Fibroblast of lung (primary cell): Measurements from ENCODE around the gene MICAL2. TPM values are rescaled to one million over a fixed set of nuclear protein-coding genes. Genes with fewer than 3 reads are reported as not detected.

ENCODE experiments used
- DNase-seq, 2 donors: peaks; one replicate each; pipeline versions ENCODE4 v3.0.0 to v3.0.0-alpha.2; 2010; ENCODE audit warnings: low read depth in 2 of 2
- H2AFZ ChIP-seq: 2 replicates; pipeline ENCODE4 v1.5.1; 2012; ENCODE audit warnings: low read length, control low read depth, inconsistent platforms
- H3K27ac ChIP-seq: 2 replicates; pipeline ENCODE4 v1.5.1; 2011; ENCODE audit warnings: low read length, control low read depth; ENCODE audit not compliant: insufficient read depth
- H3K27me3 ChIP-seq: 2 replicates; pipeline ENCODE4 v1.5.1; 2011; ENCODE audit warnings: mild to moderate bottlenecking, low read length; ENCODE audit not compliant: control insufficient read depth, insufficient read depth
- H3K36me3 ChIP-seq: 2 replicates; pipeline ENCODE4 v1.5.1; 2011; ENCODE audit warnings: low read length; ENCODE audit not compliant: control insufficient read depth, insufficient read depth
- H3K4me1 ChIP-seq: 2 replicates; pipeline ENCODE4 v1.5.1; 2011; ENCODE audit warnings: low read length; ENCODE audit not compliant: control insufficient read depth, insufficient read depth; ENCODE audit errors: extremely low read depth
- H3K4me2 ChIP-seq: 2 replicates; pipeline ENCODE4 v1.5.1; 2011; ENCODE audit warnings: low read length, control low read depth; ENCODE audit not compliant: insufficient read depth; ENCODE audit errors: extremely low read depth
- H3K4me3 ChIP-seq, 4 experiments: fragments of 200-600 bp in 1 of 4; sonication (generic) in 1 of 4; replicated peaks in 1 of 4; 2 replicates each; pipeline ENCODE4 v1.5.1; 2011 to 2016; ENCODE audit warnings: low read length in 4 of 4, low read depth in 3 of 4, mild to moderate bottlenecking in 3 of 4, control low read depth in 2 of 4, inconsistent platforms in 1 of 4, mixed read lengths in 1 of 4; ENCODE audit not compliant: insufficient read depth in 1 of 4; ENCODE audit errors: control extremely low read depth in 1 of 4
- H3K79me2 ChIP-seq: 2 replicates; pipeline ENCODE4 v1.5.1; 2012; ENCODE audit warnings: mild to moderate bottlenecking, low read length, inconsistent platforms; ENCODE audit not compliant: control insufficient read depth, insufficient read depth
- H3K9ac ChIP-seq: 2 replicates; pipeline ENCODE4 v1.5.1; 2011; ENCODE audit warnings: mild to moderate bottlenecking, low read length, control low read depth; ENCODE audit not compliant: insufficient read depth
- H3K9me3 ChIP-seq: 2 replicates; pipeline ENCODE4 v1.5.1; 2012; ENCODE audit warnings: low read depth, low read length; ENCODE audit not compliant: control insufficient read depth, insufficient read depth
- H4K20me1 ChIP-seq: 2 replicates; pipeline ENCODE4 v1.5.1; 2011; ENCODE audit warnings: low read length; ENCODE audit not compliant: control insufficient read depth, insufficient read depth; ENCODE audit errors: extremely low read depth
- EZH2 ChIP-seq: IDR thresholded peaks from 2 replicates; pipeline ENCODE4 v1.5.1; 2012; ENCODE audit warnings: low read length, control low read depth, mild to moderate bottlenecking; ENCODE audit errors: missing control alignments
- polyA plus RNA-seq, 2 donors: library from polyadenylated mRNA; depleted of rRNA in 1 of 2; stranded (reverse) in 1 of 2; unstranded in 1 of 2; fragments of >200 nt; gene quantifications; 2 replicates each; pipeline ENCODE4 v1.2.1, GENCODE V29; 2011 to 2012; ENCODE audit warnings: missing spikeins in 1 of 2
- total RNA-seq: library from RNA; depleted of rRNA; stranded (reverse); fragments of >200 nt; gene quantifications from 2 replicates; pipeline ENCODE4 v1.2.1, GENCODE V29; 2014
- TF ChIP-seq, protein P1 (sequence below), 2 donors: IDR thresholded peaks in 1 of 2; conservative IDR thresholded peaks in 1 of 2; 1 replicate in 1 of 2; 2 replicates in 1 of 2; pipeline ENCODE4 v1.5.1; 2011 to 2012; ENCODE audit warnings: low read length in 2 of 2, control low read depth in 1 of 2, inconsistent platforms in 1 of 2, low read depth in 1 of 2, mild to moderate bottlenecking in 1 of 2

MICAL2 gene
- total and polyA plus RNA-seq, 2 donors (not counting 1 experiment from before 2014, with no cell fraction given) = 78.5 to 275 TPM

DNA sequence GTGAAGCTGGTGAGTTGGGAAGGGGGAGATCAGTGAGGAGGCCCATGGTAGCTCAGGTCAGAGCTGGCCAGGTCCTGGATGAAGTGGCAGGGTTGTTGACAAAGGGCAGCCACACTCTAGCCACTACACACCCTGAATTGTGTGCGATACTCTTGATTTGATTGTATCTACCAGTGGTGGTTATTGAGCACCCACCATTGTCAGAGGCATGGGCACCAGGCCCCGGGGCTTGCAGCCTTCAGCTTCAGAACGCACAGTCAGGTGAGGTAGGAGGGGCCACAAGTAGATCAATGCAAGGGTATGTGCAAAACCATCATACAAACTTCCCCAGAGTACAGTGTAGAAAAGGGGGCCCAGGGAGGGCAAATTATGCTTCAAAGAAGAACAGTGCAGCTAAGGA, 38.1 kb downstream of the MICAL2 start:
- Histone ChIP-seq H3K79me2 (peaks cover 53% of the 10 kb centered on the region), H3K4me1 (peaks cover 11% of the 10 kb centered on the region), H4K20me1 (no peaks in the 10 kb centered on the region), H3K36me3 (peaks cover 7% of the 10 kb centered on the region), H3K4me2 (no peak overlapping the region), H3K9me3 (no peaks in the 10 kb centered on the region), H3K4me3 (no peak overlapping the region), H3K27ac (no peak overlapping the region), H3K9ac (no peak overlapping the region), H3K27me3 (no peaks in the 10 kb centered on the region), H2AFZ (no peak overlapping the region)
- no peak for DNase-seq
- TF ChIP-seq, protein P1, sequence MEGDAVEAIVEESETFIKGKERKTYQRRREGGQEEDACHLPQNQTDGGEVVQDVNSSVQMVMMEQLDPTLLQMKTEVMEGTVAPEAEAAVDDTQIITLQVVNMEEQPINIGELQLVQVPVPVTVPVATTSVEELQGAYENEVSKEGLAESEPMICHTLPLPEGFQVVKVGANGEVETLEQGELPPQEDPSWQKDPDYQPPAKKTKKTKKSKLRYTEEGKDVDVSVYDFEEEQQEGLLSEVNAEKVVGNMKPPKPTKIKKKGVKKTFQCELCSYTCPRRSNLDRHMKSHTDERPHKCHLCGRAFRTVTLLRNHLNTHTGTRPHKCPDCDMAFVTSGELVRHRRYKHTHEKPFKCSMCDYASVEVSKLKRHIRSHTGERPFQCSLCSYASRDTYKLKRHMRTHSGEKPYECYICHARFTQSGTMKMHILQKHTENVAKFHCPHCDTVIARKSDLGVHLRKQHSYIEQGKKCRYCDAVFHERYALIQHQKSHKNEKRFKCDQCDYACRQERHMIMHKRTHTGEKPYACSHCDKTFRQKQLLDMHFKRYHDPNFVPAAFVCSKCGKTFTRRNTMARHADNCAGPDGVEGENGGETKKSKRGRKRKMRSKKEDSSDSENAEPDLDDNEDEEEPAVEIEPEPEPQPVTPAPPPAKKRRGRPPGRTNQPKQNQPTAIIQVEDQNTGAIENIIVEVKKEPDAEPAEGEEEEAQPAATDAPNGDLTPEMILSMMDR (conservative IDR thresholded peaks at IDR 0.05 in 1 of 2, IDR thresholded peaks at IDR 0.05 in 1 of 2; ENCODE audit: low read depth in 1 of 2, low read length in 2 of 2) = no peak
- no peak for TF ChIP-seq EZH2

DNA sequence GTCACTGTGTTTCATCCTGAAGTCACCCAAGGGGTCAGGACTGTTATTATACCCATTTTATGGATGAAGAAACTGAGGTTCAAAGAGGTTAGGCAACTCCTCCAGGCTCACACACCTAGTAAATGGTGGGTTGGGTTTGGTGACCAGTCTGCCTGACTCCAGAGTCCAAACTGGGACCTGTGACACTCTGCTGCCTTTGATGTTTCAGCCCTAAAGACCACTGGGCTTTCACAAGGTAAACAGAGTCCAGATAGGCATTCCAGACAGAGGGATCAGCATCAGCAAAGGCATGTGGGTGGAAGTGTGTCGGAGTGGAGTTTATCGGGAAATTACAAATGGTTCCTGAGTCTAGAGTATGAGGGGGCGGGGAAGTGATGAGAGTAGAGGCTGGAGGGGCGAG, 38.5 kb downstream of the MICAL2 start:
- no peak overlapping the region for H2AFZ ChIP-seq
- H3K79me2 ChIP-seq = peaks cover 52% of the 10 kb centered on the region
- TF ChIP-seq, protein P1 (conservative IDR thresholded peaks at IDR 0.05 in 1 of 2, IDR thresholded peaks at IDR 0.05 in 1 of 2; ENCODE audit: low read depth in 1 of 2, low read length in 2 of 2) = no peak
- TF ChIP-seq EZH2 = no peak
- no peaks in the 10 kb centered on the region for H3K9me3 ChIP-seq
- no peak overlapping the region for H3K9ac ChIP-seq
- H3K27ac ChIP-seq = no peak overlapping the region
- H4K20me1 ChIP-seq = no peaks in the 10 kb centered on the region
- H3K36me3 ChIP-seq = peaks cover 7% of the 10 kb centered on the region
- H3K27me3 ChIP-seq = no peaks in the 10 kb centered on the region
- DNase-seq = peak in 1 of 2 donors; percentile 44
- H3K4me3 ChIP-seq = no peak overlapping the region
- H3K4me2 ChIP-seq = no peak overlapping the region
- H3K4me1 ChIP-seq = peaks cover 8% of the 10 kb centered on the region

DNA sequence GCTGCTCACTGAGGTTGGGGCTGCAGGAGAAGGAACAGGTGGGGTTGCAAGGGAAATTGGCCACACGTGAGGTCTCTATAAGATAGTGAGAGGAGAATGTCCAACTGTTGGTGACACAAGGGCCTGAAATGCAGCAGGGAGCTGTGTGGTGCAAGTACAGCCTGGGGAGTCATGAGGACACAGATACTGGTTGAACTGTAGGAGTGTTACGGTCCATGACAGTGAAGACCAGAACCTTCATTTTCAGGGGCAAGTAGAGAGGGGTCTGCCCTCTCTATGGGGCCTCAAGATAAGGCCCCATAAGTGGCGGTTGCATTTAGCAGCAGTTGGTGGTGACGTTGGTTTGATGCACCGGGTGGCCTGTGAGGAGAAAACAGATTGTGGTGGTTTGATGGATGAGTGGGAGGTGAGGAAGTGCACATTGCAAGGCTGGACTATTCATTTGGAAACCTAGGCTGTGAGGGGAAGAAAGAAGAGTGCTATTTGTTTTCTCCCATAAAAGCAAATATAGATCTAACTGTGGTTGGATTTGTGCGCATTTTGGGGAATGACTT, 39.4 kb downstream of the MICAL2 start:
- Histone ChIP-seq H3K9me3 (no peaks in the 10 kb centered on the region), H3K4me2 (no peak overlapping the region), H3K79me2 (peaks cover 50% of the 10 kb centered on the region), H2AFZ (no peak overlapping the region), H3K27me3 (no peaks in the 10 kb centered on the region), H3K27ac (peak overlapping the region; percentile 32), H4K20me1 (no peaks in the 10 kb centered on the region), H3K9ac (no peak overlapping the region), H3K36me3 (peaks cover 7% of the 10 kb centered on the region), H3K4me3 (no peak overlapping the region), H3K4me1 (peaks cover 7% of the 10 kb centered on the region)
- TF ChIP-seq, protein P1 (conservative IDR thresholded peaks at IDR 0.05 in 1 of 2, IDR thresholded peaks at IDR 0.05 in 1 of 2; ENCODE audit: low read depth in 1 of 2, low read length in 2 of 2) = no peak
- TF ChIP-seq EZH2 = no peak
- DNase-seq = peak; percentile 85 to 89
